WERI-Rb-1 (cell line): ENCODE results near the gene MCTP1.
A peak's percentile ranks its signal among the peaks of the same experiment; 100 is the strongest.

ENCODE experiments used
- DNase-seq: peaks from one replicate; pipeline ENCODE4 v3.0.0-alpha.2; 2020
- H3K27ac ChIP-seq: fragments of 250-450 bp; sonication (Bioruptor Pico); 2 replicates; pipeline ENCODE4 v1.5.1; 2020; ENCODE audit warnings: mild to moderate bottlenecking, moderate library complexity
- H3K27me3 ChIP-seq: fragments of 250-450 bp; sonication (Bioruptor Pico); 2 replicates; pipeline ENCODE4 v1.5.1; 2021; ENCODE audit warnings: mild to moderate bottlenecking, low read depth, moderate library complexity; ENCODE audit not compliant: insufficient read depth, severe bottlenecking
- H3K36me3 ChIP-seq: fragments of 250-450 bp; sonication (Bioruptor Pico); 2 replicates; pipeline ENCODE4 v1.5.1; 2020; ENCODE audit warnings: mild to moderate bottlenecking, moderate library complexity
- H3K4me3 ChIP-seq: 2 replicates; pipeline ENCODE4 v1.5.1; 2011; ENCODE audit warnings: low read depth, mild to moderate bottlenecking, control low read depth, low read length
- H3K9me3 ChIP-seq: fragments of 250-450 bp; sonication (Bioruptor Pico); 2 replicates; pipeline ENCODE4 v1.5.1; 2021; ENCODE audit warnings: mild to moderate bottlenecking, moderate library complexity; ENCODE audit not compliant: severe bottlenecking
- CTCF ChIP-seq: IDR thresholded peaks from 2 replicates; pipeline ENCODE4 v1.5.1; 2011; ENCODE audit warnings: low read depth, mild to moderate bottlenecking, control low read depth, inconsistent platforms, low read length

MCTP1 gene

GRCh38 chr5:95284572-95285408, at the start of gene MCTP1:
Gene MCTP1, minus strand, starts transcription at chr5:95285094.
- Histone ChIP-seq H3K27me3 (no peaks in the 10 kb centered on the region), H3K4me3 (peak within 1 kb of the TSS; percentile 64), H3K36me3 (no peaks in the 10 kb centered on the region), H3K9me3 (no peaks in the 10 kb centered on the region), H3K27ac (no peak within 1 kb of the TSS)
- peak; percentile 51 for TF ChIP-seq CTCF
- peak; percentile 71 for DNase-seq

- Histone ChIP-seq H3K9me3 (no peaks in the 10 kb centered on the region), H3K36me3 (no peaks in the 10 kb centered on the region), H3K27me3 (no peaks in the 10 kb centered on the region), H3K4me3 (no peak overlapping the region), H3K27ac (no peak overlapping the region)
- TF ChIP-seq CTCF, result no peak
- no peak for DNase-seq
Observed at GRCh38 chr5:95332158-95332557, 47.3 kb upstream of the MCTP1 start.

DNA sequence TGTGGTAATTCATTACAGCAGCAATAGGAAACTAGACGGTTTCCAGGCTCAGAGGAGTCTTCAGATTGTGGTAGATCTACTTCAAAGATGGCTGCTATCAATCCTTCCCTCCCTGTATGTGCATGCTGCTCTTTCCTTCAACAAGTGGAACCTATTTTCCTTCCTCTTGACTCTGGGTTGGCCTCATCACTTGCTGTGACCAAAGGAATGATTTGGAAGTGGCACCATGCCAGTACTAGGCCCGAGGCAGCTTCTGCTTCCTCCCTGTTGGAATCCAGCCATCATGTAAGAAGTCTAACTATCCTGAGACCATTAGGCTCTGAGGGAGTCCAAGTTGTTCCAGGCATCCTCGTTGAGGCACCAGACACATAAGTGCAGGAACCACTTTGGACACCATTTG, 46.5 kb upstream of the MCTP1 start:
- no peaks in the 10 kb centered on the region for H3K9me3 ChIP-seq
- TF ChIP-seq CTCF, result no peak
- no peak for DNase-seq
- H3K27me3 ChIP-seq, result no peaks in the 10 kb centered on the region
- no peak overlapping the region for H3K27ac ChIP-seq
- H3K4me3 ChIP-seq, result no peak overlapping the region
- H3K36me3 ChIP-seq, result no peaks in the 10 kb centered on the region

DNA sequence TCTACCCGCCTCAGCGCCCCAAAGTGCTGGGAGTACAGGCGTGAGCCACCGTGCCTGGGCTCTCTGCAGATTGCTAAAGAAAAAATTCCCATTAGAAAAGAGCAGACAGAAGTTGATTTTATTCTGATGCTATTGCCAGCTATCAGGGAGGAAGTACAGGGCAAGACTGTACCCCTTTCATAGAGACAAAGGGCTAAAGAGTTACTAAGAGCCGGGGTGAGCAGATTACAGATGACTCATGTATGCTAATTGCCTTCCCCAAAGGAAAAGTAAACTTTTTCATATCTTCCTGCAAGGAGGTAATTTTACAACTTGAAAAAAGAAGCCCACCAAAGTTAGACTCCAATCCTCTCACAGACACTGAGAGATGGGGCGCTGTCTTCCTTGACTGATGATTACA, 42.3 kb upstream of the MCTP1 start:
- no peak overlapping the region for H3K4me3 ChIP-seq
- no peaks in the 10 kb centered on the region for H3K9me3 ChIP-seq
- no peaks in the 10 kb centered on the region for H3K27me3 ChIP-seq
- no peak for TF ChIP-seq CTCF
- DNase-seq, result no peak
- no peak overlapping the region for H3K27ac ChIP-seq
- no peaks in the 10 kb centered on the region for H3K36me3 ChIP-seq

- no peak for TF ChIP-seq CTCF
- no peak for DNase-seq
- Histone ChIP-seq H3K9me3 (no peaks in the 10 kb centered on the region), H3K4me3 (no peak overlapping the region), H3K27me3 (no peaks in the 10 kb centered on the region), H3K27ac (no peak overlapping the region), H3K36me3 (no peaks in the 10 kb centered on the region)
Observed at GRCh38 chr5:95317687-95318086, 32.8 kb upstream of the MCTP1 start.

DNA sequence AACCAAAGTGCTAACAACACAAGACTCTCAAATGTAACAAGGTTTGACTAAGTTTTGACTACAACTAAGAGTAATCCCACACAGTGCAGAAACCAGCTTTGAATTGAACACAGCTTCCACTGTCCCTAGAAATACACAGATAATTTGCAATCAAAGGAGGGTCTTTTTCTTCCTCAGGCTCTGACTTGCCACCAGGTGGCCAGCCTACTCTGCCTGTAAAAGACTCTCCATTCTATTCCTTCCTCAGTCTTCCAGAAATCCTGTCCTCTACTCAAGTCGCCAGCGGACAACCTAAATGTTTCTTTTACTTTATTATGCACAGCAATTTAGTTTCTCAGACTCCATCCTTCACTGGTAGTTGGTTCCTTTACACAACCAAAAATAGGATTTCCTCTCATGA, 32.2 kb upstream of the MCTP1 start:
- H3K27ac ChIP-seq, result no peak overlapping the region
- H3K4me3 ChIP-seq, result no peak overlapping the region
- H3K9me3 ChIP-seq, result no peaks in the 10 kb centered on the region
- H3K36me3 ChIP-seq, result no peaks in the 10 kb centered on the region
- DNase-seq, result peak; percentile 24
- H3K27me3 ChIP-seq, result no peaks in the 10 kb centered on the region
- TF ChIP-seq CTCF, result peak; percentile 65
